ENCODE measurements around the gene CD101.

CD101 gene

GRCh38 chr1:117017062-117017461 is 15.5 kb downstream of the CD101 start:
- DNase-seq = no peak

DNA sequence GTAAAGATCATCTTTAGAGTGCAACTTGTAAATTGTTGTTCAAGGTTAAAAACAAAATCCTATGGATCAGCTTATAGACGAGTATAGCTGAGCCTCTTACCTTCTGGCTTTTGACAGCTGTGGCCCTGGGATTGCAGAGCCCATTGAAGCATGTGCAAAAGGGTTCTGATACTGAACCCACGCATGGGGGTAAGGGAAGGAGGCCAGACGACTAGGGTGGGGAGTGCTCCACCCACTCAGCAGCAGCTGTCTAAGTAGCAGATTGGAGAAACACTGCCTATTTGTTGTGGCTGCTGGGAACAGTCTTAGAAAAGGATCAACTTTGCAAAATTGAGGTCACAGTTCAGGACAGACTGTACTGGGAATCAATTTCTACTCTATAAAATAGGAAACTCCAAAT is 16.1 kb downstream of the CD101 start:
- DNase-seq = no peak

- no peak for DNase-seq
Observed at GRCh38 chr1:117020526-117021156, 19.1 kb downstream of the CD101 start.

- DNase-seq = no peak
Observed at GRCh38 chr1:117022114-117022513, 20.6 kb downstream of the CD101 start.

GRCh38 chr1:117025568-117025967 is 24.0 kb downstream of the CD101 start:
- no peak for DNase-seq

GRCh38 chr1:117026361-117026760 is 24.8 kb downstream of the CD101 start:
- DNase-seq = no peak

DNA sequence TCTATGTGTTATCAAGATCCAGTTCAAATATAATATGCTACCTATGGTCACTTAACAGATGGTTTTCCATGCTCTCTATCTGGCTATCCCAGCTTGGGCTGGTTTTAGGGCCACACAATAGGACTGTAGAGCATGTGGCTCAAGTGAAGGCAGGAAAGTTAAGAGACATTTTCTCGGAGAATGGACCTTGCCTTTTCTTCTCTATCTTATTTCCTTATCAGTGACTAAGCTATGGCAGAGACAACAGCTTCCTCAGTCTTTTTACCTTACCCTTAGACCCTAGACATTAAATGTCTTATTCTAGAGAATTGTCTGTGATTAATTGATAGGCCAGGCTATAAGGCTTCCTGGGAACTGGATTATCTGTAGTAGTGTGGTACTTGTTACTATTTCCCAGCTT is 28.1 kb downstream of the CD101 start:
- DNase-seq = no peak

DNA sequence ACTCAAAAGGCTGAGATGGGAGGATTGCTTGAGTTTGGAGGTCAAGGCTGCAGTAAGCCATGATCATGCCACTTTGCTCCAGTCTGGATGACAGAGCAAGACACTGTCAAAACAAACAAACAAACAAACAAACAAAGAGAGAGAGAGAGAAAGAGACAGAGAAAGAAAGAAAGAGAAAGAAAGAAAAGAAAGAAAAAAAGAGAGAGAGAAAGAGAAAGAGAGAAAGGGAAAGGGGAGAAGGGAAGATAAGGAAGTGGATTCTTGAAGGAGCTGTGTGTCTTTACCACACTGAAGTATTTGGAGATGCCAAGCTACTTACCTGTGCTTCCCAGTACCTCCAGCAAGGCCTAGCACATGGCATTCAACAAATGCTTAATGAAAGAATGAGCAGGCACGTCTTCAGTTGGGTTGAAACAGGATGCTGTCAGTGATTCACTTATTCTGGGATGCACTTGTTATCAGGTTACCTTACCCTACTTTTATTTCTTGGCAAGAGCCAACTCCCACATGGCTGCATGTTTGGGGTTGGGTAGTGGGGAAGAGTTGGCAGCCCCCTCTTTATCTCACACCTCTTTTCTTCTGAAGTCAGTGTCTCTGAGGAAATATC is 28.8 kb downstream of the CD101 start:
- no peak for DNase-seq

GRCh38 chr1:117032266-117032665 is 30.7 kb downstream of the CD101 start:
- no peak for DNase-seq

GRCh38 chr1:117032681-117033539 is 31.4 kb downstream of the CD101 start:
- no peak for DNase-seq

DNA sequence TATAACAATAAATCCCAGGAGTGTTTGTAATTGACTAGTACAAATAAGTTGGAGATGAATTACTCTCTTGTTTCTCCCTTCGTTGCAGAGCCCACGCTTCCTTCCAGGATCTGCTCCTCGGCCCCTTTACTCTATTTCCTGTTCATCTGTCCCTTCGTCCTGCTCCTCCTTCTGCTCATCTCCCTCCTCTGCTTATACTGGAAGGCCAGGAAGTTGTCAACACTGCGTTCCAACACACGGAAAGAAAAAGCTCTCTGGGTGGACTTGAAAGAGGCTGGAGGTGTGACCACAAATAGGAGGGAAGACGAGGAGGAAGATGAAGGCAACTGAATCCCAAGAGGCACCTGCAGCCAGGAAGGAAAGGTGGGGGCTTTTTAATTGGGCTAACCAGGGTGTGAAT is 32.2 kb downstream of the CD101 start:
- DNase-seq = no peak

DNA sequence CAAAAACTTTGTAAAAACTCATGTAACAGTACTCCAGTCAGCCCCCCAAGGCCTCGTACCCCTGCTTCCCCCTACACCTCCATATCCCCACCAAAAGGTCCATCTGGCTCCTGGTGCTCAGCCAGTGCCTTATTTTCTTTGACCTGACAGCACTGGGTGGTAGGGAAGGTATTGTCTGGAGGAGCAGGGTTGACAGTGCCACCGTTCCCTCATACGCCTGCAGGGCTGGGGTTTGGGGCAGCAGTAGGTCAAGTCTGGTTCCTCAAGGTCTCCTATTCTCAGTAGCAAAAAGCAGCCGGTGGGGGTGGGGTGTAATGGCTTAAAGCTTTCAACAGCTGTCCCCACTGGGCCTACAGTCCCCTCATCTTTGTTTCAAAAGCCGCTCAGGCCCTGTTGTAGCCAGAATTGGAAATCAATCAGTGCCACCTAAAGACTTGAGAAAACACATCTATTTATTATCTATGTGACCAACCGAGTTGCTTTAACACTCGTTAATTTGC is 33.3 kb downstream of the CD101 start:
- DNase-seq = no peak

DNA sequence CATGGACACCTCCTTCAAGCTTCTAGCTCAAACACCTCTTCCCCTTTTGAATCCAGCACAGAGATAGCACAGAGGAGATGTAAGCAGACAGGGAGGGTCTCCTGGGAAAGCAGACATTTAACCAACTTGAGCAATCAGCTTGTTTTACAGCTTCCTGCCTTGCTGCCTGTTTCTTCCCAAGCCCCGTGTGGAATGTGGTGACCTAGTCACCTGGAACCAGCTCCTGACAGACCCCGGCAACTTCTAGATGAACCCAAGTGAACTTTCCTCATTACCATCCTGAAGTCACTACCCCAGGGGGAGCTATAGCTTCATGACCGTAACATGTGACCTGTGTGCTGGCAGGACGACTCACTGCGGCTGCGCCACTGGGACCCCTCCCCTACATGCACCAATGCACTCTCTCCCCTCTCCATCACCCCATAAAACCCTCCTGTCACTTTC is 34.5 kb downstream of the CD101 start:
- no peak for DNase-seq

DNA sequence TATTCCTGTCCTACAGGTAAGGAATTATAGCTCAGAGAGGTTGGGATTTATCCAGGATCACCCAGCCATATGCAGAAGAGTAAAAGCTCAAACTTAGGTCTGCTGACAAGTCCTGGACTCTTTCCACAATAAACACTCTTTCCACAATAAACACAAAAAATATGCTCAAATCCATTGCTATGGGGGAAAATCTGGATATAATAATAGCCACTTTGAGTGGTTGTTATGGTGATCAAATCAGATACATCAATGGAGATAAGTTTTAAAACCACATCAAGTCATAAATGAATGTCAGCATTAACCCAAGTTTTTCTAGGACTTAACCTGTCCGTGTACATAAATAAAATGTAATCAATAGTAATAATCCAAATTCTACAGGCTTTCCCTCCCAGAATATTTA is 36.2 kb downstream of the CD101 start:
- DNase-seq = no peak

GRCh38 chr1:117038236-117038635 is 36.7 kb downstream of the CD101 start:
- no peak for DNase-seq

DNA sequence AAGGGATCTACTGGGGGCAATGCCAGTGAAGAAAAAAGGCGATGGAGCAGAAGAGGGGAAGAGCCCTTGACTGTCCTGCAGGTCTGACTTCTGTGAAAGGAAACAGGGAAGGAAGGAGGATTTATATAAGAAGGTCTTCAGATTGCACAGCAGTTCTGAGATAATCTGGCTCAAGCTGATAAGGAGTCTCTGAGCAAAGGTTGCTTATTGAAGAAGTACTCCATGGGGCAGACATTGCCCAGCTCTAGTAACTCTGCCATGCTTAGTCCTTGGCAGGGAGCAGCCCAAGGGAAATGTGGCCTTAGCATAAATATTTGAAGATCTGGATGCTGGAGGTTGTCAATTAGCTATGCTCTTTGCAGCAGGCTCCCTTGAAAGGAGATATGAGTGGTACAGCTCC is 42.7 kb downstream of the CD101 start:
- peak; percentile 14 for DNase-seq

- no peak for DNase-seq
Observed at GRCh38 chr1:117045644-117046043, 44.1 kb downstream of the CD101 start.

DNA sequence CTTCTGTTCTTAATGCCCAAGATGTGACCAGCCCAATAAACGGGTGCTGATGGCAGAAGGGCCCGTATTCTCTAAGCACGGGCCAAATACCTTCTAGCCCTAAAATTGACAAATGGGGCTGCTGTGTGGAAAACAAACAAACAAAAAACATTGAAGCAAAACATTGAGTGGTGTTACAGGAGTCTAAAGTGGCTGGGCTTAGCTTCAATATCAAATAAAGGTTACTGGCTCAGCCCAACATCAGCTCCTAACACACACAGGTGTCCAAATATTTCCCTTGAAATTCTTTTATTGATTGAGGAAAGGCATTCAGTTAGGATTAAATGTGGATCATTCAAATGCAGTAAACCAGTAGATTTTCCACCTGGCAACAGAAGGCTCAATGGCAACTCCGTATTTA is 45.2 kb downstream of the CD101 start:
- no peak for DNase-seq

DNA sequence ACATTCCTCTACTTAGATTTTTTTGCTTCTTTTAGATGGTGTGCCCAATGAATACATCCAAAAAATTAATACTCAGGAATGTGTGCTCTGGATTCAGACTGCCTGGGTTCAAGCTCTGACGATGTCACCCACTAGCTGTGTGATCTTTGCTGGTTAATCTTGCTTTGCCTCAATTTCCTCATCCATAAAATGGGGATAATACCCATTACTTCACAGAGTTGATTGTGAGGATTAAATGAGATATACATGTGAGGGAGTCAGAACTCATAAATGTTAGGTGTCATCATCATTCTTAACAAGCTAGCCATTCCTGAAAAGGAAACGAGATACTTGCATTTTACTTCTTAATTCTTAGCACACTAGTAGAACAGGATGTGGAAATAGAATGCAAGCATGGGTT is 45.7 kb downstream of the CD101 start:
- DNase-seq = no peak

GRCh38 chr1:117049857-117050256 is 48.3 kb downstream of the CD101 start:
- no peak for DNase-seq

- peak; percentile 51 for DNase-seq
Observed at GRCh38 chr1:117051224-117052064, 49.9 kb downstream of the CD101 start.

GRCh38 chr1:117054068-117054467 is 52.5 kb downstream of the CD101 start:
- no peak for DNase-seq

GRCh38 chr1:117058810-117059209 is 57.2 kb downstream of the CD101 start:
- DNase-seq = peak; percentile 23
